HS-5 (cell line): ENCODE data around the gene DLGAP4.

Experiments
- DNase-seq: peaks from one replicate; pipeline ENCODE4 v3.0.0-alpha.2; 2012; ENCODE audit warnings: low read depth

The DLGAP4 gene

GRCh38 chr20:36308986-36309385 is 2.8 kb downstream of the DLGAP4 start:
- DNase-seq: no peak

DNA sequence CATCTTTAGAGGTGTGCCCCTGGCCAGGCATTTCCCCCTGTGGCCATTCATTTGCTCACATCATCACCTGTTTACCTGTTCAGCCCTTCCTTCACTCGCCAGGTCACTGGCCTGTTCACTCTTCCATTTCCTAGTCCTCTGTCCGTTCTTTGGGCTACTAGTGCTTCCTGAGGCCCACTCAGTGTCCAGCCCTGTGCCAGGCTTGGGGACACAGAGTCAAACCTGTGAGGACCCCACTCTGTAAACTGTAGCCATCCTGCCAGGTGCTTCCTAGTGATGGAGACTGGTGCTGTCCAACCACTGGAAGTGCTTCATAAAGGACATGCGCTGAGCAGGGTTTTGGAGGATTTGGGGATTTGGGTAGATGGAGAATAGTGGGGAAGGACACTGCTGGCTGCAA is 3.5 kb downstream of the DLGAP4 start:
- DNase-seq: no peak

DNA sequence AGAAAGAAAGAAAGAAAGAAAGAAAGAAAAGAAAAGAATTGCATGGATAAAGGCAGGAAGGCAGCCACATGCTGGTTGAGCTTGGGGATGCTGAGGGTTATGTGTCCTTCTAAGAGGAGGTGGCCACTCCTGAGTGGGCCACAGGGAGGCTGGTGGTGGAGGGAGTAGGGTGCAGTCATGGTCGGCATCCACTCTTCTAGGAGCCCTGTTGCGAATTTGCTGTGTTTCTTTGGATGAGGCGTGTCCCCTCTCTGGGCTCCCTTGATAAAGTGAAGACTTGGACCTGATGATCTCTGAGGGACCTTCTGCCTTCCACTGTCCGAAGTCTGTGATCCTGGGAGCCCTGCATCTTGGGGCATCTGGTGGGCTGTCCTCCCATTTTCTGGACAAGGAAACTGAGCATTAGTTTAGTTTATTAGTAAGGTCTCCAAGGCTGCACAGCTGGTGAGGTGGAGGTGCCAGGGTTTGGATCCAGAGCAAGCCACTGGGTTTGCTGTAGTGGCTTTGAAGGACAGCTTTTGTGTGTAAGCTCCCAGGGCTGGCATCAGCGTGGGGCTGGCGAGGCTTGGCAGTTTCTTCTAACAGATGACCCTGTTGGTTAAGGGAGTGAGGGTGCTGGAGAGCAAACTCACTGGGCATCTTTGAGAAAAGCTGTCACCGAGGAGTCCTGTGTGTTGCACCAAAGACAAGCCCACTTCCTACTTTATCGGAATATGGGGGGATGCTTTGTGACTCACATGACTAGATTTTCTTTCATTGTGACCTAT is 4.3 kb downstream of the DLGAP4 start:
- no peak for DNase-seq

DNA sequence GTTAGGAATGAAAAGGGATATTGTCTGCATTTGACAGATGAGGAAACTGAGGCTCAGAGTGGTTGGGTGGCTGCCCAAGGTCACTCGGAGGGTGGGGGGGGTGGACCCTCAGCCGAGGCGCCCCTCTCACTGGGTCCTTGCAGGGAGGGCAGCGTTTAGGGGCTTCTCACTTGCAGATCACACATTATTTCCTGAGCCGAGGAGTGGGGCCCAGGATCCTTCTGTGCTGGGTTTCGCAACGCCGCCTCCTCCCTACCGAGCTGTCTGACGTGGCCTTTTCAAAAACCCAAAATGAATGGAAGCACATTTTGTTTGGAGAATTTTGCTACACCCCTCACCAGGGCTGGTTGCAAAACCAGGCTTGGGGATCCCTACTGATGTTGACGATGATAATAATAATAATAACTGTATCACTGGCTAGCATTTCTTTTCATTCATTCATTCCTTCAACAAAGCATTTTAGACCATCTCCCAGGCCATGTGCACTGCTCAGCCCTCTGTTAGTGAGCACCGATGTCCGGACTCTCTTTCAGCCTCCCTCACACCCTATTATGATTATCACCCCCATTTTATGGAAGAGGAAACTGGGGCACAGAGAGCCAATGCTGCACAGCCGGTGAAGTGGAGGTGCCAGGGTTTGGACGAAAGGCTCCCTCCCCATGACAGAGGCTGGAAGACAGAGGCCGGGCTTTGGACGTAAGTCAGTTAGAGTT is 5.2 kb downstream of the DLGAP4 start:
- DNase-seq: no peak

- DNase-seq: no peak
Observed at GRCh38 chr20:36311854-36312723, 6.0 kb downstream of the DLGAP4 start.

DNA sequence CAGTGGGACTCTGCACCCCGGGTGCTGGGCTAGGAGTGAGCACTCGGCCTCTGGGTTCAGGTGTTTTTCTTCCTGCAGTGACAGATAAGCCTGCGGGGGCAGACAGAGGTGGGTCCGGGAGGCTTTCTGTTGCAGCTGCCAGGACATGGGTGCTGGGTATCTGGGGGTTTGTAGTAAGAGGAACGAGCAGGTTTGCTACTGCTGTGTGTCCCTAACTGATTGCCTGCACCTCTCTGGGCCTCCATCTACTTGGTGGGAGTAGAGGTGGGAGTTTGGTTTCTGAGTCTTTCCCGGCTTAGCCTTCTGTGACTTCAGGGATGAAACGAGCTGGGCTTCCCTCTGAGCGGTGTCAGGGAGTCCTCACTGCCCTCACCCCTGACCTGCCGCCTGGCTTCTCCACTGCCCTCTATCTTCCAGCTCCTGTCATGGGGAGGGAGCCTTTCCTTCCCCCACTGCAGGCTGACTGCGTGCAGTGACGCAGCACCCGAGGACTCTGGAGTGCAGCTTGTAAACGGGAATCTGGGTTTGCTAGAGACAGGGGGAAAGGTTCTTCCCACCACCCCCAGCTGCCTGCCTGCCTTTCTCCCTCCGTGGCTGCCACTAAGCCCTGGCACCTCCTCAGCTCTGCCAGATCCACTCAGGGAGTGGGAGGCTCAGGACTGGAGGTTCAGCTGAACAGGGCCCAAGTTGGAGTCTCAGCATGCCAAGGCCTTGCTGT is 6.7 kb downstream of the DLGAP4 start:
- DNase-seq: no peak

- DNase-seq: no peak
Observed at GRCh38 chr20:36313476-36313875, 7.3 kb downstream of the DLGAP4 start.

DNA sequence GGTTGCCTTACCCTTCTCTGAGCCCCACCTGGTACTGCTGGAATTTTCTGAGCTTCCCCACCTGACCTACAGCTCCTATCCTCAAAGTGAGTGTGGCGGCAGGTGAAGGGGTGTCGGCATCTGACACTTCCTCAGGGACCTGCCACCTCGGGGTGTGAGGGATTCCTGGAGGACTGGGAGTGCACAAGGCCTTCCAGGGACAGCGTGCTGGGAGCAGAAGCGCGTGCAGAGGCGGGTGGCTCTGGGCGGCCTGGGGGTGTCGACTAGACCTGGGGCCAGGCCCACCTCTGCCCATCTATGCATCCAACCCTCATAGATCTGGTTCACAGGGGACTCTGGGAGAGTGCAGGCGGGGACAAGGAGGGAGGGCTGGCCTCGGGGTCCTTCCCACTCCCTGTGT is 7.8 kb downstream of the DLGAP4 start:
- no peak for DNase-seq

DNA sequence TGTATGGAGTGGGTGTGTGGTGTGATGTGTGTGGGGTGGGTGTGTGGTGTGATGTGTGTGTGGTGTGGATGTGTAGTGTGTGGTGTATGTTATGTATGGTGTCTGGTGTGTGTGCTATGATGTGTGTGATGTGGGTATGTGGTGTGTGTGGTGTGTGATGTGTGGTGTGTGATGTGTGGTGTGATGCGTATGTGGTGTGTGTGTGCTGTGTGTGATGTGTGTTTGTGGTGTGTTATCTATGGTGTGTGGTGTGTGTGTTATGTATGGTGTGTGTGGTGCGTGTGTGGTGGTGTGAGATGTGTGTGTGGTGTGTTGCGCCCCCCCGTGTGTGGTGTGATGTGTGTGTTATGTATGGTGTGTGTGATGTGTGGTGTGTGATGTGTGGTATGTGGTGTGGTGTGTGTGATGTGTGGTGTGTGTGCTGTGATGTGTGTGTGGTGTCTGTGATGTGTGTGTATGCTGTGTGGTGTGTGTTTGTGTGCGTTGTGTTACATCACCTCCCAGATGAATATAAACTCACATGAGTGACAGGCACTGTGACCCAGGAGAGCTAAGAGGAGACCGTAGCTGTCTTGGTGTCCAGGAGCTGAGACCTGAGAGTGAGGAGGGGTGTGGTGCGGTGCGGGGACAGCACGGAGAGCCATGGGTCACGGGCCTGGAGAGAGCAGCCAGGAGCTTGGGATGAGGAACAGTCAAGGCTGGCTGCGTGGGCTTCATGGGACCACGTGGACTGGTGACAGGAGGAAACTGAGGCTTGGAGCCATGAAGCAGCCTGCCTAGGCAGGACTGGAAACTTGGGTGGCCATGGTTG is 8.8 kb downstream of the DLGAP4 start:
- no peak for DNase-seq

- no peak for DNase-seq
Observed at GRCh38 chr20:36315545-36316351, 9.6 kb downstream of the DLGAP4 start.

GRCh38 chr20:36317675-36318074 is 11.5 kb downstream of the DLGAP4 start:
- no peak for DNase-seq

DNA sequence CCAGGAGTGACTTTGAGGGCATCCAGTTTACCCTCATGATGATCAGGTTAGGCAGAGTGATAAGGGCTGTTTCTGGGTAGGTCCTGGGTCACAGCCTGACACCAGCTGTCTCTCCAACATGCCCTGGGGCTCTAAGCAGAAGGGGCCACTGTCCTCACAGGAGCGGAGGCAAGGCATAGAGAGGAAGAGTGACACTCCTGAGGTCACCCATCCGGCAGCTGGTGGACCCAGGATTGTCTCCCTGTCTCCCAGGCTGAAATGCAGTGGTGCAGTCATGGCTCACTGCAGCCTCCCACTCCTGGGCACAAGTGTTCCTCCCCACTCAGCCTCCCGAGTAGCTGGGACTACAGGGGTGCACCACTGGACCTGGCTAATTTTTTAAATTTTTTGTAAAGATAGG is 12.0 kb downstream of the DLGAP4 start:
- no peak for DNase-seq

DNA sequence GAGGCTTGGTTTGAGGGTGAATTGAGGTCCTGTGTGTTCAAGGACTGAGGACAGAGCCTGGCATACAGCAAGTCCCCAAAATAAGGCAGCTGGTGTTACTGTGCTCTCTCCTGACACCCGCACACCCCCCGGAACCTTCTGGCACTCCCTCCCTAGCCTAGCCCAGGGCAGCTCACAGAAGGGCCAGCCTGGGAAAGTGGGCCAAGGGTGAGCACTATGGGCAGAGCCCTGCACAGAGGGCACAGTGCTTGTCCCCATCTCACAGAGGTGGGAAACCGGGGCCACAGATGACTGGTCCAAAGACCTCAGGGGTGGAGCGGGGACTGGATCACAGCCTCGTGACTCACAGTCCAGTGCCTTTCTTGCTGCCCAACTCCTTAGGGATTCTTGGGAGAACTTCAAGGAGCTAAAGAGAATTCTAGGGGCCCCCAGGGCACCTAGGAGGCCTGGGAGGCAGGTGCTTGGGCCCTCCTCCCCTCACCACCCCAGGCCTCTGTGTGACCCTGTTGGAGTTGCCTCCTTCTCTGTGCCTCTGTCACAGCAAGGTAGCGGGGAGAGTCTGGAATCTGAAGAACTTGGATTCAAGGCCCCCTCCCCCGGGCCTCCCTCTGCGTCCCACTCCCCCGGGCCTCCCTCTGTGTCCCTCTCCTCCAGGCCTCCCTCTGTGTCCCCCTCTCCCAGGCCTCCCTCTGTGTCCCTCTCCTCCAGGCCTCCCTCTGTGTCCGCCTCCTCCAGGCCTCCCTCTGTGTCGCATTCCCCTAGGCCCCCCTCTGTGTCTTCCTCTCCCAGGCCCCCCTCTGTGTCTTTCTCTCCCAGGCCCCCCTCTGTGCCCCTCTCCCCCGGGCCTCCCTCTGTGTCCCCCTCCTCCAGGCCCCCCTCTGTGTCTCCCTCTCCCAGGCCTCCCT is 13.5 kb downstream of the DLGAP4 start:
- DNase-seq: no peak

DNA sequence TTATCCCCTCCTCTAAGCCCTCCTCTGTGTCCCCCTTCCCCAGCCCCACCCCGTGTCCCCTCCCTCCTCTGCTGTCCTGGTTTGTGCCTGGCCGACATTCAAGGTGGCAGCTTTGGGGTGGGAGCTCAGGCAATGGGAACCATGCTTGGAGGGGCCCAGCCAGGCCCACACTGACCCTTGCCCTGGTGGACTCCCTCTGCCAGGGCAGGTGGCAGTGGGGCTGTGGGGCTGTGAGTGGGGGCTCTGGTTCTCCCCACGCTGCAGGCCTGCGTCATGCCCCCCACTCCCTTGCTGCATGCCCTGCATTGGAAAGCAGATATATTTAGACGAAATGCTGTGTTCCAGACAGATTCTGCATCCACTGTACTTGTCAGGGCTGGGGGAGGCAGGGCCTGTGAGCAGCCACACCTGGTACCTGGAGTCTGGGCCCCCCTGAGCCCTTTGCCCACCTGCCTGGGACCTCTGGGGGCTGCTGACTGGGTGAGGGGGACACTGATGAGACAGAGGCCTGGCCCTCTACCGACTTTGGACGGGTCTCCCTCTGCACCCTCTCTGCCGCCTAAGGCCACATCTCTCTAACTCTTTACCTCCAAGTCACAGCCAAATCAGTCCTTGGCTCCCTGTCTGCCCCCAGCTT is 14.2 kb downstream of the DLGAP4 start:
- DNase-seq: no peak

- DNase-seq: no peak
Observed at GRCh38 chr20:36320898-36321695, 15.0 kb downstream of the DLGAP4 start.

DNA sequence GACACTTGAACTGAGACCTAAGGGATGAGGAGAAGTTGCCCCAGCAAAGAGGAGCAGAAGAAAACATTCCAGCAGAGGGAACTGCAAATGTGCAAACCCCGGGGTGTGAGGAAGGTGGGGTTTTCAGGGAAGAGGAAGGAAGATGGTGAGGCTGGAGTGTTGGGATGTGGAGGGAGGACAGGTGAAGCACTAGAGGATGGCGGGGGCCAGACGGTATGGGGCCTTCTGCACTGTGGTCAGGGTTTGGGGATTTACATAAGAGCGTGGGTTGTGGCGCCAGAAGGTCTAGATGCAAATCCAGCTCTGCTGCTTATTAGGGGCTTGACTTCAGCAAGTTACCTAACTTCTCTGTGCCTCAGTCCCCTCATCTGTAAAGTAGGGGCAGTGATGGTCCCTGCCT is 16.0 kb downstream of the DLGAP4 start:
- DNase-seq: no peak

- no peak for DNase-seq
Observed at GRCh38 chr20:36330091-36330490, 24.0 kb downstream of the DLGAP4 start.

GRCh38 chr20:36331209-36331608 is 25.1 kb downstream of the DLGAP4 start:
- no peak for DNase-seq
